CD4-positive, alpha-beta T cell treated with Interleukin-15 for 4 hours (primary cell): Measurements from ENCODE around the gene TNFAIP8.
A peak's percentile ranks its signal among the peaks of the same experiment; 100 is the strongest.
"Not testable (repeated sequence)": the region's sequence is repeated elsewhere in the genome, so short reads cannot be mapped to it uniquely, and the experiment has no call there.

Source experiments
- DNase-seq: peaks from one replicate; pipeline ENCODE4 v3.0.0-alpha.2; 2020; ENCODE audit warnings: low spot score

TNFAIP8 gene

GRCh38 chr5:119396030-119396664 lies 40.3 kb downstream of the TNFAIP8 start:
- no peak for DNase-seq

GRCh38 chr5:119397518-119398380 lies 41.9 kb downstream of the TNFAIP8 start:
- DNase-seq = peak; percentile 57

GRCh38 chr5:119398727-119399466 lies 43.1 kb downstream of the TNFAIP8 start:
- no peak for DNase-seq

- DNase-seq = no peak
These were observed 44.4 kb downstream of the TNFAIP8 start for GRCh38 chr5:119400245-119400644.

GRCh38 chr5:119402081-119402480 lies 46.3 kb downstream of the TNFAIP8 start:
- DNase-seq = no peak

GRCh38 chr5:119402555-119402954 lies 46.7 kb downstream of the TNFAIP8 start:
- DNase-seq = no peak

- no peak for DNase-seq
These were observed 48.2 kb downstream of the TNFAIP8 start for GRCh38 chr5:119404033-119404432.

GRCh38 chr5:119405419-119405818 lies 49.6 kb downstream of the TNFAIP8 start:
- no peak for DNase-seq

GRCh38 chr5:119406551-119407110 lies 50.8 kb downstream of the TNFAIP8 start:
- no peak for DNase-seq

- peak; percentile 23 for DNase-seq
These were observed 53.5 kb downstream of the TNFAIP8 start for GRCh38 chr5:119409235-119409815.

GRCh38 chr5:119410448-119411159 lies 54.8 kb downstream of the TNFAIP8 start:
- no peak for DNase-seq

GRCh38 chr5:119411361-119412278 lies 55.8 kb downstream of the TNFAIP8 start:
- DNase-seq = peak; percentile 80

GRCh38 chr5:119412279-119413227 lies 56.7 kb downstream of the TNFAIP8 start:
- no peak for DNase-seq

- not testable (repeated sequence) for DNase-seq
These were observed 58.4 kb downstream of the TNFAIP8 start for GRCh38 chr5:119414124-119414734.

GRCh38 chr5:119417891-119418605 lies 62.2 kb downstream of the TNFAIP8 start:
- no peak for DNase-seq

- DNase-seq = no peak
These were observed 62.8 kb downstream of the TNFAIP8 start for GRCh38 chr5:119418606-119419100.

- DNase-seq = no peak
These were observed 64.3 kb downstream of the TNFAIP8 start for GRCh38 chr5:119420169-119420568.

GRCh38 chr5:119426057-119426456 lies 70.2 kb downstream of the TNFAIP8 start:
- DNase-seq = no peak
